Trophoblast cell (in vitro differentiated cells and primary cell): ENCODE measurements around the gene FGF1.

Source experiments
- DNase-seq, 2 donors: peaks; one replicate each; pipeline ENCODE4 v3.0.0-alpha.2; 2016
- H2AFZ ChIP-seq: 2 replicates; pipeline ENCODE4 v1.6.1; 2013; ENCODE audit warnings: low read length, moderate library complexity, mild to moderate bottlenecking; ENCODE audit not compliant: insufficient read depth, poor library complexity
- H2AK5ac ChIP-seq: 2 replicates; pipeline ENCODE4 v1.6.1; 2013; ENCODE audit warnings: mild to moderate bottlenecking, low read length
- H2BK120ac ChIP-seq: 2 replicates; pipeline ENCODE4 v1.6.1; 2013; ENCODE audit warnings: low read length, mild to moderate bottlenecking, moderate library complexity; ENCODE audit not compliant: insufficient read depth, poor library complexity
- H2BK12ac ChIP-seq: 2 replicates; pipeline ENCODE4 v1.6.1; 2013; ENCODE audit warnings: mild to moderate bottlenecking, low read length, moderate library complexity
- H2BK5ac ChIP-seq: 2 replicates; pipeline ENCODE4 v1.6.1; 2013; ENCODE audit warnings: low read length, low read depth, moderate library complexity, mild to moderate bottlenecking; ENCODE audit not compliant: poor library complexity
- H3K14ac ChIP-seq: 2 replicates; pipeline ENCODE4 v1.6.1; 2013; ENCODE audit warnings: mild to moderate bottlenecking, low read length
- H3K18ac ChIP-seq: 2 replicates; pipeline ENCODE4 v1.6.1; 2013; ENCODE audit warnings: mild to moderate bottlenecking, low read length
- H3K23ac ChIP-seq: 2 replicates; pipeline ENCODE4 v1.6.1; 2013; ENCODE audit warnings: low read length
- H3K27ac ChIP-seq: 2 replicates; pipeline ENCODE4 v1.5.1; 2013; ENCODE audit warnings: low read depth, mild to moderate bottlenecking, inconsistent platforms, low read length, moderate library complexity
- H3K27me3 ChIP-seq: 2 replicates; pipeline ENCODE4 v1.6.1; 2013; ENCODE audit warnings: inconsistent platforms, mild to moderate bottlenecking, low read length, moderate library complexity; ENCODE audit not compliant: insufficient read depth
- H3K36me3 ChIP-seq, 2 experiments: 1 replicate in 1 of 2; 2 replicates in 1 of 2; pipeline ENCODE4 v1.6.1; 2013; ENCODE audit warnings: low read length in 2 of 2, mild to moderate bottlenecking in 2 of 2, moderate library complexity in 1 of 2; ENCODE audit not compliant: insufficient read depth in 2 of 2, control insufficient read depth in 1 of 2
- H3K4ac ChIP-seq: 2 replicates; pipeline ENCODE4 v1.6.1; 2013; ENCODE audit warnings: low read depth, mild to moderate bottlenecking, low read length, moderate library complexity
- H3K4me1 ChIP-seq, 2 experiments: 1 replicate in 1 of 2; 2 replicates in 1 of 2; pipeline ENCODE4 v1.6.1; 2013; ENCODE audit warnings: low read length in 2 of 2, mild to moderate bottlenecking in 2 of 2, moderate library complexity in 1 of 2; ENCODE audit not compliant: insufficient read depth in 2 of 2, control insufficient read depth in 1 of 2
- H3K4me2 ChIP-seq: 2 replicates; pipeline ENCODE4 v1.6.1; 2013; ENCODE audit warnings: inconsistent platforms, mild to moderate bottlenecking, low read length, moderate library complexity
- H3K4me3 ChIP-seq: 2 replicates; pipeline ENCODE4 v1.5.1; 2013; ENCODE audit warnings: mild to moderate bottlenecking, low read depth, low read length, inconsistent platforms
- H3K79me1 ChIP-seq: one replicate; pipeline ENCODE4 v1.6.1; 2013; ENCODE audit warnings: low read length
- H3K79me2 ChIP-seq: 2 replicates; pipeline ENCODE4 v1.6.1; 2013; ENCODE audit warnings: low read length, mild to moderate bottlenecking; ENCODE audit not compliant: control insufficient read depth, insufficient read depth, poor library complexity
- H3K9ac ChIP-seq: 2 replicates; pipeline ENCODE4 v1.6.1; 2013; ENCODE audit warnings: mild to moderate bottlenecking, low read length
- H3K9me3 ChIP-seq: 2 replicates; pipeline ENCODE4 v1.6.1; 2013; ENCODE audit warnings: low read depth, mild to moderate bottlenecking, control low read depth, inconsistent platforms, low read length; ENCODE audit not compliant: insufficient read depth
- H4K12ac ChIP-seq: 2 replicates; pipeline ENCODE4 v1.6.1; 2013; ENCODE audit warnings: low read depth, mild to moderate bottlenecking, low read length, moderate library complexity
- H4K8ac ChIP-seq: 2 replicates; pipeline ENCODE4 v1.6.1; 2013; ENCODE audit warnings: low read depth, mild to moderate bottlenecking, low read length, moderate library complexity
- H4K91ac ChIP-seq: one replicate; pipeline ENCODE4 v1.6.1; 2013; ENCODE audit warnings: low read depth, mild to moderate bottlenecking, low read length, moderate library complexity
- WGBS: extraction: QIAGEN DNeasy Blood & Tissue Kit; methylation state at CpG from one replicate; pipeline ENCODE4 v1.1.7; 2013; ENCODE audit warnings: missing lambda C conversion rate; ENCODE audit not compliant: insufficient read length, insufficient coverage; ENCODE audit errors: extremely low coverage; 5-methylcytosine and 5-hydroxymethylcytosine counted together

FGF1 gene

DNA sequence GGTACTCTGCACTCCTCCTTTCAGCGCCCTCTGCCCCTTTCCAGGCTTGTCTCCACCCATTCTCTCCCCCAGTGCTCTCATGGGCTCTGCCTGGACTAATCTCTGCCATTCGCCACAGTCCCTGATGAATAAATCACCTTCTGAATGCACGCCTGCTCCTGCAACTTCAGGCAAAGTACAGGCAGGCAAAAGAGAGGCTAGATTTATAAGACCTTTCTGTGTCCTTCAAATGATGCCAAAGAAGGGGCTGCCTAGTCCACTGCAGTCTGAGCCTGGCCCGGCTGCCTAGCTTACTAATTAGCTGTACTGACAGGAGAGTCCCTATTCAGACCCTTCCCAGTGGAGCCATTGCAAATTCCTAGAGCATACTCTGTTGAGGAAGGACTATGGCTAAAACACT is 7.4 kb downstream of the FGF1 start:
- H3K36me3 ChIP-seq: no peaks in the 10 kb centered on the region
- H3K79me1 ChIP-seq: no peaks in the 10 kb centered on the region
- no peak overlapping the region for H2BK120ac ChIP-seq
- H3K27ac ChIP-seq: no peak overlapping the region
- H3K23ac ChIP-seq: no peak overlapping the region
- H4K12ac ChIP-seq: no peak overlapping the region
- H2AK5ac ChIP-seq: no peak overlapping the region
- no peak overlapping the region for H3K4me3 ChIP-seq
- no peak for DNase-seq
- H4K91ac ChIP-seq: no peak overlapping the region
- H2BK12ac ChIP-seq: no peak overlapping the region
- H3K79me2 ChIP-seq: no peaks in the 10 kb centered on the region
- H3K14ac ChIP-seq: no peak overlapping the region
- no peak overlapping the region for H3K4ac ChIP-seq
- H4K8ac ChIP-seq: no peak overlapping the region
- no peaks in the 10 kb centered on the region for H3K9me3 ChIP-seq
- no peak overlapping the region for H2BK5ac ChIP-seq
- no peaks in the 10 kb centered on the region for H3K4me1 ChIP-seq
- WGBS: no CpG with 5 or more reads among the region's 4 CpGs
- H2AFZ ChIP-seq: no peak overlapping the region
- H3K9ac ChIP-seq: no peak overlapping the region
- no peak overlapping the region for H3K18ac ChIP-seq
- H3K4me2 ChIP-seq: no peak overlapping the region
- H3K27me3 ChIP-seq: no peaks in the 10 kb centered on the region

DNA sequence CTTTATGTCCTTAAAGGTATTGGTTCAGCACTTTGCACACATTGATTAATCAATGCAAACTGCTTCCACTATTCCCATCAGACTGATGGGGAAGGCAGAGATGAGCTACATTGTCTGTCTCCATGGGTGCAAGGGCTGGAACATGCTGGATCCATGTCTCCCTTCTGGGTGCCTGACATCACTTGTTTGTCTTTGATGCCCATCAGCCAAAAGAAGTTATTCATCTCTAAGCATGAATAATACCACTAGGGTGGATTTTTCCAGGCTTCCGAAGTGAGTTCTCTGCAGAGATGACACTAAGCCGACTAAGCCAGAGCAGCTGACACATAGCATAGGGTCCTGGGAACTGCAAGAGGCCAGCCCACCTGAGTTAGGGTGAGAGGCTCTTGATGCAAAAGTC is 8.7 kb downstream of the FGF1 start:
- Histone ChIP-seq H3K9ac (no peak overlapping the region), H3K4me2 (no peak overlapping the region), H3K36me3 (no peaks in the 10 kb centered on the region), H2BK5ac (no peak overlapping the region), H4K91ac (no peak overlapping the region), H3K4me3 (no peak overlapping the region), H4K8ac (no peak overlapping the region), H3K4ac (no peak overlapping the region), H2BK120ac (no peak overlapping the region), H3K14ac (no peak overlapping the region), H3K79me1 (no peaks in the 10 kb centered on the region), H3K27ac (no peak overlapping the region), H2AFZ (no peak overlapping the region), H3K27me3 (no peaks in the 10 kb centered on the region), H4K12ac (no peak overlapping the region), H3K23ac (no peak overlapping the region), H3K4me1 (no peaks in the 10 kb centered on the region), H3K79me2 (no peaks in the 10 kb centered on the region), H3K9me3 (no peaks in the 10 kb centered on the region), H2AK5ac (no peak overlapping the region), H3K18ac (no peak overlapping the region), H2BK12ac (no peak overlapping the region)
- WGBS: no CpG with 5 or more reads among the region's 2 CpGs
- no peak for DNase-seq

DNA sequence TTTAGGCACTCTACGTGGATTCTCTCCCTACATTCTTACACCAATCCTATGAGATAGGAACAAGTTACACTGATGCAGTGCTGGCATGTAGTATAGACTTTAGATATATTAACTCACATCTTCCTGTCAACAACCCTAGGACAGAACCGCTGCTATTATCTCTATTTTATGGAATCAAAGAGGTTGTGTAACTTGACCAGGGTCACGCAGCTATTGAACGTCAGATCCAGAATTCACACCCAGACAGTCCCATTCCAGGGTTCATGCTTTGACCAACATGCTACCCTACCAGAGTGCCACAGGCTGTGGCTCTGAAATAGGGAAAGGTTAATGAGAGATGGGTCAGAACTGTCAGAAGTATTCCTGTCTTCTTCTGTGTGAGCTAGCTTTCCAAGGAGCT is 9.6 kb downstream of the FGF1 start:
- Histone ChIP-seq H3K4me2 (no peak overlapping the region), H3K14ac (no peak overlapping the region), H2AK5ac (no peak overlapping the region), H3K79me1 (no peaks in the 10 kb centered on the region), H2BK5ac (no peak overlapping the region), H3K36me3 (no peaks in the 10 kb centered on the region), H3K9me3 (no peaks in the 10 kb centered on the region), H2BK12ac (no peak overlapping the region), H4K8ac (no peak overlapping the region), H4K91ac (no peak overlapping the region), H4K12ac (no peak overlapping the region), H3K18ac (no peak overlapping the region), H2BK120ac (no peak overlapping the region), H3K4me3 (no peak overlapping the region), H3K9ac (no peak overlapping the region), H3K4me1 (peaks cover 0 to 3% of the 10 kb centered on the region in 2 experiments), H3K27ac (no peak overlapping the region), H3K4ac (no peak overlapping the region), H3K23ac (no peak overlapping the region), H3K27me3 (no peaks in the 10 kb centered on the region), H2AFZ (no peak overlapping the region), H3K79me2 (no peaks in the 10 kb centered on the region)
- no CpG with 5 or more reads among the region's 4 CpGs for WGBS
- DNase-seq: no peak

DNA sequence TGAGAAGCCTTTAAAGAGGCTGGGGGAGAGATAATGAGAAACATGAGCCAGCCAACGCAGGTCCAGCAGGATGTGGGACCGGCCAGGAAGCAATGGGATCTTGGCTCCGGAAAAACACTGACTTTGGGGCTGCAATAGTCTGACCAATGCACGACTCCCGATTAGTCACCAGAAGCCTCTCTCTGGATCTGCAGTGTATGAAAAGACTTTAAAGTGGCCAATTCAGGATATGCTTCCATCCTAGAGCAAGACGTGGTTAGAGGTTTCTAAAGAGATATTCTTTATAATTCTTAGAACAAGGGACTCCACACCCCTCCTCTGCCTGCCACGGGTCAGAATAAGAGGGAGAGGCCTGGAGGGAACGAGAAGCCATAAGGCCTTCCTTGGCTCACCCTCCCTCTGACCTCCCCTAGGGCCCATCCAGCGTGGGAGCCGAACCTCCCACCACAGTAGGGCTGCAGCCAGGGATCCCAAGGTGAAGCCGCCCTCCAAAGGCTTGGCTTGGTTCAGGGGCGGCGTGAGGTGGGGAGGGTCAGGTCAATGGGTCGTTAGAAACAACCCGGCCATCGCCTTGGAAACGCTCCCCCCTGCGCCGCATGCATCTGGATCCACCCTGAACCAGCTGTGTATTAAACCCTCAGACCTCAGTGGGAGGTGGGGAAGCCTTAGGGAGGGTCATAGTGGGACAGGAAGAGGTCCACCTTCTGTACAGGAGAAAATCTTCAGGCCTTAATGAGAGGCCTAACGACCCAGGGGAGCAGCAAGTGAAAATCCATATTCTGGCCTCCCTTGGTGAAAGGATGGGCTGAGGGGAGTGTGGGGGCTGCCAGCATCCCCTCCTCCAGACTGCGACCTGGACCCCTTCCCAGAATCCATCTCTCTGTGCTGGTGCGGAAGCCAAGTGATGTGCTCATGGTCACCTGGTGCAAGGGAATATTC is 11.1 kb downstream of the FGF1 start:
- no CpG with 5 or more reads among the region's 22 CpGs for WGBS
- no peak overlapping the region for H2AFZ ChIP-seq
- no peak overlapping the region for H3K4me2 ChIP-seq
- peaks cover 0 to 3% of the 10 kb centered on the region in 2 experiments for H3K4me1 ChIP-seq
- no peak overlapping the region for H3K18ac ChIP-seq
- no peaks in the 10 kb centered on the region for H3K36me3 ChIP-seq
- H3K23ac ChIP-seq: no peak overlapping the region
- H3K14ac ChIP-seq: no peak overlapping the region
- no peak overlapping the region for H3K4ac ChIP-seq
- H4K91ac ChIP-seq: no peak overlapping the region
- no peaks in the 10 kb centered on the region for H3K79me2 ChIP-seq
- H2BK5ac ChIP-seq: no peak overlapping the region
- no peak overlapping the region for H4K8ac ChIP-seq
- no peak overlapping the region for H3K9ac ChIP-seq
- no peak overlapping the region for H2BK12ac ChIP-seq
- no peaks in the 10 kb centered on the region for H3K9me3 ChIP-seq
- no peak overlapping the region for H2BK120ac ChIP-seq
- H4K12ac ChIP-seq: no peak overlapping the region
- H3K79me1 ChIP-seq: no peaks in the 10 kb centered on the region
- no peak overlapping the region for H2AK5ac ChIP-seq
- H3K27ac ChIP-seq: no peak overlapping the region
- DNase-seq: no peak
- H3K4me3 ChIP-seq: no peak overlapping the region
- H3K27me3 ChIP-seq: no peaks in the 10 kb centered on the region
